Fibroblast of mammary gland (primary cell): ENCODE results near the gene ZNF135.
A peak's percentile ranks its signal among the peaks of the same experiment; 100 is the strongest.

ENCODE experiments used
- DNase-seq: peaks from one replicate; pipeline ENCODE4 v3.0.0-alpha.2; 2010; ENCODE audit warnings: low read depth
- H3K4me3 ChIP-seq: 2 replicates; pipeline ENCODE4 v1.5.1; 2011; ENCODE audit warnings: low read depth, mild to moderate bottlenecking, low read length, moderate library complexity; ENCODE audit not compliant: control insufficient read depth
- CTCF ChIP-seq: conservative IDR thresholded peaks from 2 replicates; pipeline ENCODE4 v1.5.1; 2011; ENCODE audit warnings: low read depth, low read length, inconsistent platforms; ENCODE audit not compliant: control insufficient read depth, insufficient read depth

ZNF135 gene

GRCh38 chr19:58067240-58067912, 8.3 kb downstream of the ZNF135 start:
- TF ChIP-seq CTCF, result no peak
- peak; percentile 8 for DNase-seq
- H3K4me3 ChIP-seq, result no peak overlapping the region

GRCh38 chr19:58079792-58080191, 20.7 kb downstream of the ZNF135 start:
- no peak for DNase-seq
- H3K4me3 ChIP-seq, result no peak overlapping the region
- no peak for TF ChIP-seq CTCF

GRCh38 chr19:58083021-58083420, 23.9 kb downstream of the ZNF135 start:
- DNase-seq, result no peak
- no peak overlapping the region for H3K4me3 ChIP-seq
- TF ChIP-seq CTCF, result no peak

- no peak for TF ChIP-seq CTCF
- no peak for DNase-seq
- no peak overlapping the region for H3K4me3 ChIP-seq
Observed at GRCh38 chr19:58084596-58085347, 25.7 kb downstream of the ZNF135 start.

GRCh38 chr19:58085348-58085875, 26.3 kb downstream of the ZNF135 start:
- no peak overlapping the region for H3K4me3 ChIP-seq
- TF ChIP-seq CTCF, result no peak
- no peak for DNase-seq

GRCh38 chr19:58086825-58087710, 28.0 kb downstream of the ZNF135 start:
- TF ChIP-seq CTCF, result no peak
- no peak for DNase-seq
- H3K4me3 ChIP-seq, result no peak overlapping the region
